Naive thymus-derived CD8-positive, alpha-beta T cell (primary cell): ENCODE results near the gene NPHP4. TPM values are rescaled to one million over a fixed set of nuclear protein-coding genes. Genes with fewer than 3 reads are reported as not detected.
A peak's percentile ranks its signal among the peaks of the same experiment; 100 is the strongest.

Experiments
- ATAC-seq, 2 donors: fragments of 150-1000 bp; cut with Tn5 transposase in 1 of 2; sonication (Bioruptor Pico), chemical (Tn5 transposase) in 1 of 2; 1 replicate in 1 of 2; 2 replicates in 1 of 2; pipeline ENCODE4 v1.10.0; 2021; ENCODE audit warnings: mild to moderate bottlenecking in 2 of 2, moderate library complexity in 2 of 2
- POLR2A ChIA-PET: fragments of 350-600 bp; sonication (Branson Sonifier 250); formaldehyde crosslinking; loops from one replicate; lab custom pipeline; 2021; ENCODE audit warnings: antibody characterized with exemption; lab: Charles Lee
- DNase-seq, 10 donors: peaks; one replicate each; pipeline versions ENCODE4 v3.0.0 to v3.0.0-alpha.2; 2020 to 2022
- H3K27ac Mint-ChIP-seq, 10 donors: one replicate each; pipeline ENCODE4 v1.8.0; 2020 to 2022; ENCODE audit warnings: mild to moderate bottlenecking in 10 of 10, mixed read lengths in 10 of 10, moderate library complexity in 4 of 10, inconsistent platforms in 1 of 10
- H3K27me3 Mint-ChIP-seq, 5 donors: one replicate each; pipeline ENCODE4 v1.8.0; 2021 to 2022; ENCODE audit warnings: mixed read lengths in 5 of 5
- H3K36me3 Mint-ChIP-seq, 3 donors: one replicate each; pipeline ENCODE4 v1.8.0; 2020 to 2022; ENCODE audit warnings: mixed read lengths in 3 of 3, mild to moderate bottlenecking in 2 of 3, inconsistent platforms in 1 of 3
- H3K4me1 Mint-ChIP-seq, 4 donors: one replicate each; pipeline ENCODE4 v1.8.0; 2021 to 2022; ENCODE audit warnings: mixed read lengths in 4 of 4
- H3K4me3 Mint-ChIP-seq, 10 donors: one replicate each; pipeline ENCODE4 v1.8.0; 2020 to 2022; ENCODE audit warnings: mild to moderate bottlenecking in 10 of 10, mixed read lengths in 10 of 10, moderate library complexity in 6 of 10, inconsistent platforms in 1 of 10
- H3K9me3 Mint-ChIP-seq, 9 donors: one replicate each; pipeline ENCODE4 v1.8.0; 2020 to 2022; ENCODE audit warnings: mixed read lengths in 9 of 9, mild to moderate bottlenecking in 3 of 9, inconsistent platforms in 1 of 9, moderate library complexity in 1 of 9
- polyA plus RNA-seq, 3 donors: library from polyadenylated mRNA; unstranded; fragments of 300-500 nt; fragmentation: Illumina TruSeq; gene quantifications; one replicate each; pipeline ENCODE4 v1.2.3, GENCODE V29; 2021
- total RNA-seq, 8 experiments: library from RNA in 2 of 8; stranded (reverse) in 2 of 8; gene quantifications; one replicate each; pipeline ENCODE4 v1.2.3 and lab custom pipeline; 2021 to 2026

The NPHP4 gene
- total and polyA plus RNA-seq, 5 experiments from 2014 or later, result 0.14 to 6.3 (median 0.97) TPM

- ATAC-seq (no peak), DNase-seq (no peak)
- peak overlapping the region in 5 of 10 donors; percentile 37 to 84 (median 68) for H3K27ac Mint-ChIP-seq
- no peaks in the 10 kb centered on the region for H3K27me3 Mint-ChIP-seq
- peaks cover 27 to 74% (median 48%) of the 10 kb centered on the region in 4 donors for H3K4me1 Mint-ChIP-seq
- no peaks in the 10 kb centered on the region for H3K9me3 Mint-ChIP-seq
- POLR2A ChIA-PET, result interaction anchor here (0.7 kb wide), 1 partner anchor 12 kb away, joined by 4 read pairs; no protein-coding TSS in a partner anchor
- H3K36me3 Mint-ChIP-seq, result no peaks in the 10 kb centered on the region
- H3K4me3 Mint-ChIP-seq, result peak overlapping the region in 1 of 10 donors; percentile 75
Measured at GRCh38 chr1:6000444-6001288, 8.4 kb upstream of the NPHP4 start.

DNA sequence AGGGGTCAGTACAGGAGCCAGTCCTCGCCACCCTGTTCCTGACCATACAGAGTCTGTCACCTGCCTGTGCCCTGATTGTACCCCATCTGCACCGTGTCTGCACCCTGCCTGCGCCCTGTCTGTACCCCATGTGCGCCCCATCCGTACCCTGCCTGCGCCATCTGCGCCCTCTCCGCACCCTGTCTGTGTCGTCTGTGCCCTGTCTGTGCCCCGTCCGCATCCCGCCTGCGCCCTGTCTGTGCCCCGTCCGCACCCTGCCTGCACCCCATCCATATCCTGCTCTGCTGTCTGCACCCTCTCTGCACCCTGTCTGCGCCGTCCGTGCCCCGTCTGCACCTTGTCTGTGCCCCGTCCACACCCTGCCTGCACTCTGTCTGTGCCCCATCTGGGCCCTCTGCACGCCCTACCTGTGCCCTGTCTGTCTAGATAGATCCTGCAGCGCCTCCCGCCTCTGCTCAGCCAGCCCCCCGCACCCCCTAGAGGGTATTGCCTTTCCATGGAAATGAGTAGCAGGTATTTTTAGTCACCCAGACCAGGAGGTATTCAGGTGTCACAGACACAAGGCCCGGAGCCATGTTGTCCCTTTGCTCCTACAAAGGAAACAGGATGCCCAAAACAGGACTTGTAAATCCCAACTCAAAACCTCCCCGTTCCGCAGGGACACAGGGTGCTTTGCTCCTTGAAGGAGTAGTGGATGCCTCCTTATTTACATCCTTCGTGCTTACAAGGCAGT, 7.7 kb upstream of the NPHP4 start:
- no peaks in the 10 kb centered on the region for H3K27me3 Mint-ChIP-seq
- H3K27ac Mint-ChIP-seq, result peak overlapping the region in 5 of 10 donors; percentile 39 to 96 (median 66)
- POLR2A ChIA-PET, result interaction anchor here (0.7 kb wide), 1 partner anchor 11 kb away, joined by 4 read pairs; no protein-coding TSS in a partner anchor
- DNase-seq, result no peak
- no peaks in the 10 kb centered on the region for H3K9me3 Mint-ChIP-seq
- peak overlapping the region in 2 of 10 donors; percentile 51 to 84 for H3K4me3 Mint-ChIP-seq
- peaks cover 25 to 78% (median 52%) of the 10 kb centered on the region in 4 donors for H3K4me1 Mint-ChIP-seq
- no peaks in the 10 kb centered on the region for H3K36me3 Mint-ChIP-seq
- no peak for ATAC-seq

DNA sequence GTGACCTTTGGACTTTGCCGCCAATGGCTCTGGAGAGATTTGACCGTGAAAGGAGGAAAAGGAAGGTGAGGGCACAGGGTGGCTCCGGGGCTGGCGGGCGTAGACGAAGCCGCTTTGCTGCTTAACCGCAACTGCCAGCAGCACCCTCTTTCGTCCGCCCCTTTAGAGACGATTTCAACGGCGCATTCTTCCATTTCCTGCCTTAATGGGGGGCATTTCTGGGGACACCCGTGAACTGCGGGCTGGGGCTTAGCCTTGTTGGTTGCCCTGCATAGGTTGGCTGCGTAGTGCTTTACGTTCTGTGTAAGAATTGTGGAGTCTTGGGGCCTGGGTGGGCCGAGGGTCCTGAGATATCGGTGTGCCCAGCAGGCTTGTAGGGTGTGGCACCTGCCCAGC, 6.7 kb upstream of the NPHP4 start:
- no peaks in the 10 kb centered on the region for H3K36me3 Mint-ChIP-seq
- POLR2A ChIA-PET, result no interaction called here
- ATAC-seq (no peak), DNase-seq (no peak)
- H3K4me1 Mint-ChIP-seq, result peaks cover 27 to 81% (median 58%) of the 10 kb centered on the region in 4 donors
- H3K9me3 Mint-ChIP-seq, result no peaks in the 10 kb centered on the region
- H3K4me3 Mint-ChIP-seq, result peak overlapping the region in 1 of 10 donors; percentile 84
- H3K27me3 Mint-ChIP-seq, result no peaks in the 10 kb centered on the region
- peak overlapping the region in 4 of 10 donors; percentile 57 to 96 (median 64) for H3K27ac Mint-ChIP-seq

DNA sequence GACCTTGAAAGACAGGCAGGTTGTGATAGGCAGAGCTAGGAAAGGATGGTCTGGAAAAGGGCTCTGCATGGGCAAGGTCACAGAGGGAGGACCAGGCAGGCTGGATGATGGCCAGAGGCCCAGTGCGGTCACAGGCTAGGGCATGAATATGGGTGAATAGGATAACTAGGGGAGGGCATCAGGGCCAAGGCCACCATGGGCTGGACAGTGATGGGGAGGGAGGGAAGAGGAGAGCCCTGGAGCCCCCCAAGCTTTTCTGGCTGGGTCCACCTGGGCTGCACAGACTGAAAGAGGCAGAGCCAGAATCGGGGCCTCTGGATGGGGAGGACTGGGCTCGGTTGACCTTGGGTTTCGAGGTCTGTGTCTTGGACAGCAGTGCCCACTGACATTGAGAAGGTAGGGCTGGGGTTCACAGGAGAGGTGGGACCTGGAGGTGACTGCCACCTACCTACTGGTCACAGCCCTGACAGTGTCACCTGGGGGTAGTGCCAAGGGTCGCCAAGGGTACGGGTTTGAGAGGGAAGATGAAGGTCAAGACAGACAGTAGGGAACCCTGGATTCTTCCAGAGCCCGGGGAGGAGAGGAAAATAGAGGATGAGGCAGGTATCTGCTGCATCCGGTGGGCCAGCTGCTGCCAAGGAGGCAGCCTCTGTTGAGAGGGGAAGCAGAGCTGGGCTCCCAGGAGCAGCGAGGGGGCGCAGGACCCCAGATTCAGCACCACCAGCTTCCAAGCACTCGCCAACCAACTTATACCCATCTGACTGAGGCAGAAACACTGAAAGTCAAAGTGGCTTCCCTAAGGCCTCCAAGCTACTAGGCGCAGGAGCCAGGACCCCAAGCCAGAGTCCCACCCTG, 6.1 kb upstream of the NPHP4 start:
- Mint-ChIP-seq H3K27ac (peak overlapping the region in 9 of 10 donors; percentile 10 to 96 (median 66)), H3K9me3 (no peaks in the 10 kb centered on the region), H3K36me3 (no peaks in the 10 kb centered on the region), H3K4me1 (peaks cover 30 to 81% (median 59%) of the 10 kb centered on the region in 4 donors), H3K27me3 (no peaks in the 10 kb centered on the region), H3K4me3 (peak overlapping the region in 1 of 10 donors; percentile 84)
- POLR2A ChIA-PET, result no interaction called here
- no peak for ATAC-seq
- peak in 1 of 10 donors; percentile 19 for DNase-seq

- peaks cover 30 to 76% (median 60%) of the 10 kb centered on the region in 4 donors for H3K4me1 Mint-ChIP-seq
- POLR2A ChIA-PET, result interaction anchor here (7.7 kb wide), 1 partner anchor 29 kb away, joined by 133 read pairs; no protein-coding TSS in a partner anchor
Measured at GRCh38 chr1:5997316-5997715, 5.1 kb upstream of the NPHP4 start.

DNA sequence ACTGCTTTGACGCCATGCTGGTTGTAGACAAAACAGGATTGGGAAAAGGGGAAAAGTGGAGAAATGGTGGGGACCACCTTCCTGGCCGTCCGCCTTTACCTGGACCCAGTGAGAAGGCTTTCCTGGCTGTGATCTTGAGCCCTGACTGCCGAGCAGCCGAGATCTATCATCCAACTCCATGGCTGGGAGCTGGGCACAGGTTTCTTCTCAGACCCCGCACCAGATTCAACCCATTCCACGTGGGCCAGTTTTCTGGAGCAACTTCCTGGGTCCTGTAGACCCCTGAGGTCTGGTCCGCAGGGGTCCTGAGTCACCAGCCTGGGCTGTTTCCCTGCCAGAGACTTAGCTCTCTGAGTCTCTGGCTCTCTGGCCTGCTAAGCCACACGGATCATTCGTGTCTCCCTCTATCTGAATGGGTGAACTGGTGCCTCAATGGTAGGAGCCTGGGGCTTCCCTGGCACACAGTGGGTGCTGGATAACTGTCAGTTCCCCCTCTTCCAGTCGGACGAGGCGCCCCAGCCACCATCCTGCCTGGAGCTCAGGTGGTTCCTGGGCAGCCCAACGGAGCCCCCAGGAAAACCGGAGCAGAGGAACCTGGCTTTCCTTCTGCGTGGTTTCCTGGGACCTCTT, 4.5 kb upstream of the NPHP4 start:
- H3K4me3 Mint-ChIP-seq, result no peak overlapping the region
- DNase-seq (peak in 1 of 10 donors; percentile 50), ATAC-seq (no peak)
- peaks cover 0 to 2% (median 0%) of the 10 kb centered on the region in 5 donors for H3K27me3 Mint-ChIP-seq
- POLR2A ChIA-PET, result interaction anchor here (7.7 kb wide), 1 partner anchor 30 kb away, joined by 133 read pairs; no protein-coding TSS in a partner anchor
- H3K36me3 Mint-ChIP-seq, result no peaks in the 10 kb centered on the region
- no peaks in the 10 kb centered on the region for H3K9me3 Mint-ChIP-seq
- H3K4me1 Mint-ChIP-seq, result peaks cover 27 to 71% (median 56%) of the 10 kb centered on the region in 4 donors
- peak overlapping the region in 4 of 10 donors; percentile 19 to 85 (median 51) for H3K27ac Mint-ChIP-seq

More at GRCh38 chr1:5997316-5997715, 5.1 kb upstream of the NPHP4 start:
- peak overlapping the region in 2 of 10 donors; percentile 5 to 10 for H3K4me3 Mint-ChIP-seq
- peak overlapping the region in 6 of 10 donors; percentile 10 to 85 (median 48) for H3K27ac Mint-ChIP-seq
- peaks cover 0 to 2% (median 0%) of the 10 kb centered on the region in 5 donors for H3K27me3 Mint-ChIP-seq
- ATAC-seq (no peak), DNase-seq (peak in 1 of 10 donors; percentile 37)
- no peaks in the 10 kb centered on the region for H3K9me3 Mint-ChIP-seq
- H3K36me3 Mint-ChIP-seq, result no peaks in the 10 kb centered on the region

GRCh38 chr1:5995871-5996630, 3.8 kb upstream of the NPHP4 start:
- Mint-ChIP-seq H3K4me1 (peaks cover 26 to 68% (median 55%) of the 10 kb centered on the region in 4 donors), H3K4me3 (peak overlapping the region in 3 of 10 donors; percentile 24 to 75 (median 48)), H3K27me3 (peaks cover 0 to 2% (median 0%) of the 10 kb centered on the region in 5 donors), H3K9me3 (no peaks in the 10 kb centered on the region), H3K27ac (peak overlapping the region in 6 of 10 donors; percentile 5 to 96 (median 49)), H3K36me3 (no peaks in the 10 kb centered on the region)
- ATAC-seq (no peak), DNase-seq (peak in 1 of 10 donors; percentile 61)
- POLR2A ChIA-PET, result interaction anchor here (7.7 kb wide), 1 partner anchor 30 kb away, joined by 133 read pairs; no protein-coding TSS in a partner anchor

GRCh38 chr1:5994713-5995621, 2.7 kb upstream of the NPHP4 start:
- no peaks in the 10 kb centered on the region for H3K36me3 Mint-ChIP-seq
- H3K4me1 Mint-ChIP-seq, result peaks cover 24 to 66% (median 55%) of the 10 kb centered on the region in 4 donors
- no peaks in the 10 kb centered on the region for H3K9me3 Mint-ChIP-seq
- ATAC-seq (peak; percentile 27 to 48), DNase-seq (peak in 9 of 10 donors; percentile 44 to 87 (median 64))
- peaks cover 0 to 2% (median 0%) of the 10 kb centered on the region in 5 donors for H3K27me3 Mint-ChIP-seq
- H3K4me3 Mint-ChIP-seq, result peak overlapping the region; percentile 90 to 99 (median 96)
- H3K27ac Mint-ChIP-seq, result peak overlapping the region; percentile 91 to 98 (median 96)
- POLR2A ChIA-PET, result interaction anchor here (7.7 kb wide), 1 partner anchor 32 kb away, joined by 133 read pairs; no protein-coding TSS in a partner anchor

DNA sequence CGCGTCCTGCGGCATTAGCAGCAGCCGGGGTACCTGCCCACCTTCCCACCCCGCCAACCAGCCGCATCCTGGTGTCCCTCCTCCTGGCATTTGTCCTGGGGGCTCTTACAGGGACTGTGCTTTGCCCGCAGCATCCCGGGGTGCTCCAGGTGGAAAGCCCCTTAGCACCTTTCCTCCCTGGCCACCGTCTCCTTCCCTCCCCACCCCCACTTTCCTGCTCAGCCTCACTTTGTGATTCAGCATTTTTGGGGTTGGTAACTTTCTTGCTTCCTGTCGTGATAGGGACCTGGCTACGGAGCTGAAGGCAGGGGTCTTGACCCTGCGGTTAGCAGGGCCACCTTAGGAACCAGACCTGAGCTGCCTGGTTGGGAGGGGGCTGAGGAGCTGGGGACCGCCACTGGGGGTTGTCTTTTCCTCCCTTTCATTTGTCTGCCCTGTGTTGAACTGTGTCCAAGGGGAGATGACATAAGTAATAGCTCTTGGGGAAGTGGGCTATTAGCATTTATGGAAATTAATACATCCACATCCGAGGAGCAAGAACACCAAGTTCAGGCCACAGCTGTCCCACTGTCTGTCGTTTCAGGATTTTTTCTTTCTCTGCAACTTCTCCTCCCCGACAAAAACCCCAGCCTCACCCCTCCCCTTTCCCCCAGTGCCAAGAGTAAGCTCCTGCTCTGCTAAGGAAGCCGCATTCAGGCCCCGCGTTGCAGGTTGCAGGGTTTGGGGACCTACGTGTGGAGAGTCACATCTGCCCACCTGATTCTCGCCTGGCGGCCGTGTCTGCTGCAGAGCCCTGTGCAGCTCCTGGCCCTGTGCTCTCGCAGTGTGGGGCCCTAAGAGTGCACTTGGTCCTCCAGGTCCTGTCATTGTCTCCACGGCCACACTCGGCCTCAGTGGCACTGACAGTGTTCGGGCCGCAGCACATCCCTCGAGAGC, 1.6 kb upstream of the NPHP4 start:
- POLR2A ChIA-PET, result interaction anchor here (0.9 to 7.7 kb wide), 2 partner anchors 9 to 33 kb away, joined by 3 to 133 read pairs; no protein-coding TSS in a partner anchor
- Mint-ChIP-seq H3K27me3 (peaks cover 0 to 2% (median 0%) of the 10 kb centered on the region in 5 donors), H3K9me3 (no peaks in the 10 kb centered on the region), H3K4me3 (peak overlapping the region; percentile 90 to 99 (median 96)), H3K27ac (peak overlapping the region; percentile 91 to 98 (median 96)), H3K4me1 (peaks cover 23 to 60% (median 53%) of the 10 kb centered on the region in 4 donors), H3K36me3 (no peaks in the 10 kb centered on the region)
- ATAC-seq (no peak), DNase-seq (peak in 3 of 10 donors; percentile 12 to 63 (median 22))
